Measurements from ENCODE around the gene DSN1.

The DSN1 gene

DNA sequence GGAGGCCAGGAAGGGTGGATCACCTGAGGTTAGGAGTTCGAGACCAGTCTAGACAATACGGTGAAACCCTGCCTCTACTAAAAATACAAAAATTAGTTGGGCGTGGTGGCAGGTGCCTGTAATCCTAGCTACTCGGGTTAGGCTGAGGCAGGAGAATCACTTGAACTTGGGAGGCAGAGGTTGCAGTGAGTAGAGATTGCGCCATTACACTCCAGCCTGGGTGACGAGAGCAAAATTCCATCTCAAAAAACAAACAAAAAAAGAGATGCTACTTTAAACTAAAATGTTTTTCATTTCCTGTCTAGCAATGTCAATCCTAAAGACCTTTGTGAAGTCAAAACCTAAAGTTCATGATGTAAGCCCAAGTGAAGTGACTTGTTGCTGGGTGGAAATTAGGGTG is 12.9 kb downstream of the DSN1 start:
- no peak for DNase-seq (ENCODE audit: extremely low read depth, low read depth)
- TF ChIP-seq, protein P1, sequence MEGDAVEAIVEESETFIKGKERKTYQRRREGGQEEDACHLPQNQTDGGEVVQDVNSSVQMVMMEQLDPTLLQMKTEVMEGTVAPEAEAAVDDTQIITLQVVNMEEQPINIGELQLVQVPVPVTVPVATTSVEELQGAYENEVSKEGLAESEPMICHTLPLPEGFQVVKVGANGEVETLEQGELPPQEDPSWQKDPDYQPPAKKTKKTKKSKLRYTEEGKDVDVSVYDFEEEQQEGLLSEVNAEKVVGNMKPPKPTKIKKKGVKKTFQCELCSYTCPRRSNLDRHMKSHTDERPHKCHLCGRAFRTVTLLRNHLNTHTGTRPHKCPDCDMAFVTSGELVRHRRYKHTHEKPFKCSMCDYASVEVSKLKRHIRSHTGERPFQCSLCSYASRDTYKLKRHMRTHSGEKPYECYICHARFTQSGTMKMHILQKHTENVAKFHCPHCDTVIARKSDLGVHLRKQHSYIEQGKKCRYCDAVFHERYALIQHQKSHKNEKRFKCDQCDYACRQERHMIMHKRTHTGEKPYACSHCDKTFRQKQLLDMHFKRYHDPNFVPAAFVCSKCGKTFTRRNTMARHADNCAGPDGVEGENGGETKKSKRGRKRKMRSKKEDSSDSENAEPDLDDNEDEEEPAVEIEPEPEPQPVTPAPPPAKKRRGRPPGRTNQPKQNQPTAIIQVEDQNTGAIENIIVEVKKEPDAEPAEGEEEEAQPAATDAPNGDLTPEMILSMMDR (IDR thresholded peaks at IDR 0.05; ENCODE audit: low read depth, low read length, missing control alignments), result no peak

DNA sequence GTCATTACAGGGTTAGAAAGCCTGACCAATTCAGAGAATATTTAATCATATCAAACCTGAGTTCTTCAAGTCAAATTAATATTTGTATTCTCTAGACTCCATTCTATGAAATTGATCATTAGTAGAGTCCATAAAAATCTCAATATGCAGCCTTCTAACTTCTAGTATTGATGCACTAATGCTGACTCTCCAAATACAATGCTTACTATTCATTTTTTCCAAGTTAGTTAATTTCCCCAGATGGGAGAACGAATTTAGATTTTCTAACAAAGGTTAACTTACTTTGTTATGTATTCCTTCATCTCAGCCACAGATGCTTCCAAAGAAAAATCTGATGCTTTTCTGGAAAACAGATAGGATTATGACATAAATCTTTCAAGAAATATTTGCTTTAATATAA is 15.3 kb downstream of the DSN1 start:
- no peak overlapping the region for H3K4me3 ChIP-seq (replicated peaks; ENCODE audit: low read depth, low read length)
- no peak for DNase-seq (ENCODE audit: extremely low read depth, low read depth)
- TF ChIP-seq, protein P1 (IDR thresholded peaks at IDR 0.05; ENCODE audit: low read depth, low read length, missing control alignments), result no peak

More for the DNA sequence above, 12.9 kb downstream of the DSN1 start:
- H3K4me3 ChIP-seq (replicated peaks; ENCODE audit: low read depth, low read length), result no peak overlapping the region

DNA sequence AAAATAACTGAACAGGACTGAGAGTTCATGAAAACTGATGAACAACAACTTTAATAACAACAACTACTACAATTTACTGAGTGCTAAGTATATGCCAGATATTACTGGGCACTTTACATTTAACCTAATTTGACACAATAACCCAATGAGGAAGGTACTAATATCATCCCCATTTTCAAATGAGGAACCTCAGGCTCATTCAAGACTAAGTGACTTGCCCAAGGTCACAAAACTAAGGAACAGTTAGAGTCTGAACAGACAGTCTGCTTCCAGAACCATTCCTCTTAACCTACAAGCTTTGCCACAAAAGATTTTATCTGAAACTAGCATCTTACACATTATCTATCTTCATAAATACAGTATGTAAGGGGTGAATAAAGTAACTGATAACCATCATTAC is 17.1 kb downstream of the DSN1 start:
- TF ChIP-seq, protein P1 (IDR thresholded peaks at IDR 0.05; ENCODE audit: low read depth, low read length, missing control alignments), result no peak
- no peak overlapping the region for H3K4me3 ChIP-seq (replicated peaks; ENCODE audit: low read depth, low read length)
- DNase-seq (ENCODE audit: extremely low read depth, low read depth), result no peak

DNA sequence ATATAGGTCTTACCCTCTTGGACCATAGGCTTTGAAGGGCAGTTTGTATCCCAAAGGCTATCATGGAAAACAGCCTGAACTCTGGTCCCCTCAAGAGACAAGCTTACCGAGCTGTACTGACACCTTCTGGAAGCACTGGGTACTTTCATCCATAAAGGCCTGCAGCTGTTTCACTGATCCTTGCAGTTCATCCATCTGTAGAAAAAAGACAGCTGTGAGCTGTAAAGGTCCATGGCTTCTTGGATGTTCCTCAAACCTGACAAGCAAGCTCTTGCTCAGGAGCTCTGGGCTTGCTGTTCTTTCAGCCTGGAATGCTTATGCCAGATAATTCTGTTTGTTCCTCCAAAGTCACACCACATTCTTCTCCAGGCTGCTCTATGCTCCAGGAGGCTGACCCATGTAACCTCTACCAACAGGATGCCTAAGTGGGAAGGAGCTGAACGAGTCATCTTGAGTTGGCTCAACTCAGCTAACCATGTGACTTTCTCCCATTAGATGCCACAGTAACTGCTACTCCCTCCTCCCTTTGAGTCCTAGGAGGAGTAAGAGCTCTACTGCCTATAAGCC is 18.8 kb downstream of the DSN1 start:
- DNase-seq (ENCODE audit: extremely low read depth, low read depth), result peak; percentile 62
- H3K4me3 ChIP-seq (replicated peaks; ENCODE audit: low read depth, low read length), result no peak overlapping the region
- TF ChIP-seq, protein P1 (IDR thresholded peaks at IDR 0.05; ENCODE audit: low read depth, low read length, missing control alignments), result peak; percentile 81

DNA sequence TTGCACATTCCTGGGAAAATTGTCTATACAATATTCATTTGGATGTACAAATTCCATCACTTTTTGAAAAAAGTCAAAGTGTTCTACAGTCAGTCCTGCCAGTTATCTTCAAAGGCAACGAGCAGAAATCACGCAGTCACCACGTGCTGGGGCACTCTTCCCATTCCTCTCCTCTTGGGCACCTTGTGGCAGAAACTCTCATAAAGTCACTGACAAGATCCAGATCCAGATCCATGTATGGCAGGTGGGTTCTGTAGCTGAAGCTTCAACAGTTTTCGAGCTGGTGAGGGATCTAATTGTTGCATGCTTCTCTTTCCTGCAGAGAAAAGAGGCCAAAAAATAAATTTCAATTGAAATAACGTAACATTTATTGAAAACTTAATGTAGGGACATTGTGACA is 21.0 kb downstream of the DSN1 start:
- H3K4me3 ChIP-seq (replicated peaks; ENCODE audit: low read depth, low read length), result no peak overlapping the region
- TF ChIP-seq, protein P1 (IDR thresholded peaks at IDR 0.05; ENCODE audit: low read depth, low read length, missing control alignments), result no peak
- DNase-seq (ENCODE audit: extremely low read depth, low read depth), result no peak

DNA sequence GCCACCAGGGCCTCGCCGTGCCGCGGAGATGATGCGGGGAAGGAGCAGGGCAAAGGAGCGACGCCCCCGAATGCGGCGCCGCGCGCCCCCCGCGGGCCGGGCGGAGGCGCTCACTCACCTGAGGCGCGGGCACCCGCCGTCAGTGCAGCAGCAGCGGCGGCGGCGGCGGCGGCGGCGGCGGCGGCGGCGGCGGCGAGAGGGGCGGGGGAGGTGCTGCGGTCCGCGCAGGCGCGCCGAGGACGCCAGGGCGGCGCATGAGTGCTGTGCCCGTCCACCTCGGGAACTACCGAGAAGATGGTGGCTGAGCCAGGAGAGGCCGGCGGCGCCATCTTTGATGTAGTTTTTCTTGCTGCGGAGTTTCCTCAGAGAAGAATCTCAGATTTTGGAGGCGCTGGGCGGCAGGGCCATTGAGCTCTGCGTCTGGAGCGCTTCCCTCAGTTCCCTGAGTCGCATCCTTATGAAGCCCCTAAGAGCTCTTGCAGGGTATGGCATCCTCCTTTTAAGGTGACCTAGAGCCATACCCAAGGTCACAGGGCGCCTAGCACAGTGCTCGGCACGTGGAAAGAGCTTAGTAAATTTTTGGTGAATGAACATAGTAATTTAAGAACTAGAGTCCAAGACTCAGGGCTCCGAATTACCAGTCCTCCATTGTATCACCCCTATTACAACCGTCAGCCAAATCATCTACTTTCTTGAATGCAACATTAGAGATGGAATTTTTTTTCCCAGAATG is 27.5 kb downstream of the DSN1 start, which contains the start of gene NDRG3:
TSS of gene NDRG3 (minus strand) at position 164 of the 733 bp plus-strand sequence. CDS start 24,355 bp downstream, outside the sequence.
- H3K4me3 ChIP-seq (replicated peaks; ENCODE audit: low read depth, low read length), result peak within 1 kb of the TSS; percentile 80
- peak; percentile 70 for DNase-seq (ENCODE audit: extremely low read depth, low read depth)

More for the DNA sequence above, 27.5 kb downstream of the DSN1 start, which contains the start of gene NDRG3:
- TF ChIP-seq, protein P1 (IDR thresholded peaks at IDR 0.05; ENCODE audit: low read depth, low read length, missing control alignments), result no peak

Measured in HFF-Myc (cell line).